Measurements from ENCODE around the gene USP40. TPM values are rescaled to one million over a fixed set of nuclear protein-coding genes. Genes with fewer than 3 reads are reported as not detected.
A peak's percentile ranks its signal among the peaks of the same experiment; 100 is the strongest.
"Not testable (repeated sequence)": the region's sequence is repeated elsewhere in the genome, so short reads cannot be mapped to it uniquely, and the experiment has no call there.

USP40 gene
- 62.0 and 70.1 TPM in 2 replicates for total RNA-seq (2014; rRNA removed; shearing (Covaris generic))

- DNase-seq (ENCODE audit: low spot score): peak; percentile 87
Measured at GRCh38 chr2:233566141-233566956, at the start of gene USP40. Gene USP40, minus strand, starts transcription at chr2:233566782. Its CDS starts 1,228 bp downstream, at chr2:233565554.

DNA sequence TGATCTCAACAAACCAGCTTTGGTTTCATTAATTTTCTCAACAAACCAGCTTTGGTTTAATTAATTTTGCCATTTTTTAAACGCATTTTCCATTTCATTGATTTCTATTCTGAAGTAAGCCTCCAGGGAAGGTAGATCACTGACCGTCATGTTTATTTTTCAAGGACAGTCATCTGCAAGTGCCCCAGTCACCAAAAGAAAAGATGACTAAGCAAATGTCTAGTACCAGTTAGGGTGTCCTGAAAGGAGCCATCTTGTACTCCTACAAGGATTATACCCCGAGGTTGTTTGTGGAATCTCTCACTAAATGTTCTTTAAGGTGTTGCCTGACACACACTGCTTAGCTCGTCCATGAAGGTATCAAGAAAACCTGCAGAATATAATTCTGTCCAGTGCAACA, 44.7 kb upstream of the USP40 start:
- no peak for DNase-seq (ENCODE audit: low spot score)

DNA sequence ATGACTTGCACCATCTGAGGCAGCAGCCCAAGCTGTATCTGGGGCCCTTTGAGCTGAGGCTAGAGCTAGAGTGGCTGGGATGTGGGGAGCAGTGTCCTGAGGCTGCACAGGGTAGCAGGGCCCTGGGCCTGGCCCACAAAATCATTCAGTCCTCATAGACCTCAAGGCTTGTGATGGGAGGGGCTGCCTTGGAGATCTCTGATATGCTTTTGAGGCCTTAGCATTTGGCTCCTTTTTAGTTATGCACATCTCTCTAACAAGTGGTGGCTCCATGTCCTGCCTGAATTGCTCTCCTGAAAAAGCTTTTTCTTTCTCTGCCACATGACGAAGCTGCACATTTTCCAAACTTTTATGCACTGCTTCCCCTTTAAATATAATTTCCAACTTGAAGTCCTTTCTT, 39.1 kb upstream of the USP40 start:
- no peak for DNase-seq (ENCODE audit: low spot score)

GRCh38 chr2:233604826-233605225, 38.2 kb upstream of the USP40 start:
- DNase-seq (ENCODE audit: low spot score): no peak

GRCh38 chr2:233603520-233603919, 36.9 kb upstream of the USP40 start:
- DNase-seq (ENCODE audit: low spot score): no peak

DNA sequence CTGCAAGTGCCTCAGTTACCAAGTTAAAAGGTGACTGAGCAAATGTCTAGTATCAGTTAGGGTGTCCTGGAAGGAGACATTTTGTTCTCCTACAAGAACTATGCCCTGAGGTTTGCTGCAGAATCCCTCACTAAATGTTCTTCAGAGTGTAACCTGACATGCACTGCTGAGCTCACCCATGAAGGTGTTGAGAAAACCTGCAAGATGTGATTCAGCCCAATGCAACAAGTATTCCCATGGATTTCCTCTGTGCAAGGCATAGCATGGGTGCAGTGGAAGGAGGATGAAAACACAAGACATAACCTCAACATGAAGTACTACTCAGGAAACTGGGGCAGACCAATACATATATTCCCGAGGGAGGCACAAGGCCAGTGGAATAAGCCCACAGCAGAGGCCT, 35.5 kb upstream of the USP40 start:
- DNase-seq (ENCODE audit: low spot score): no peak

GRCh38 chr2:233600386-233600785, 33.8 kb upstream of the USP40 start:
- peak; percentile 29 for DNase-seq (ENCODE audit: low spot score)

- no peak for DNase-seq (ENCODE audit: low spot score)
Measured at GRCh38 chr2:233598952-233599351, 32.4 kb upstream of the USP40 start.

DNA sequence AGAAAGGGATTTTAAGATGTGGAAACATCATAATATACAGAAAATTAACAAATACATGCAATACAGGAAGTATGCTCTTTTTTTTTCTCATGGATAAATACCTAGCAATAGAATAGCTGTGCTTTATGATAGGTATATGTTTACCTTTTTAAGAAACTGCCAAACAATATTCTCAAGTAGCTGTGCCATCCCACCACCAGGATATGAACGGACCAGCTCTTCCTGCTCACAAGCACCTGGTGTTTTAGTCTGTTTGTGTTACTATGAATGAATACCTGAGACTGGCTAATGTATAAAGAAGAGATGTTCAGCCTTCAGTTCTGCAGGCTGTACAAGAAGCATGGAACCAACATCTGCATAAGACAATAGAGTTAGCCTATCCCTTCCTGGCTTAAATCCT, 30.9 kb upstream of the USP40 start:
- DNase-seq (ENCODE audit: low spot score): no peak

GRCh38 chr2:233593201-233593600, 26.6 kb upstream of the USP40 start:
- DNase-seq (ENCODE audit: low spot score): no peak

DNA sequence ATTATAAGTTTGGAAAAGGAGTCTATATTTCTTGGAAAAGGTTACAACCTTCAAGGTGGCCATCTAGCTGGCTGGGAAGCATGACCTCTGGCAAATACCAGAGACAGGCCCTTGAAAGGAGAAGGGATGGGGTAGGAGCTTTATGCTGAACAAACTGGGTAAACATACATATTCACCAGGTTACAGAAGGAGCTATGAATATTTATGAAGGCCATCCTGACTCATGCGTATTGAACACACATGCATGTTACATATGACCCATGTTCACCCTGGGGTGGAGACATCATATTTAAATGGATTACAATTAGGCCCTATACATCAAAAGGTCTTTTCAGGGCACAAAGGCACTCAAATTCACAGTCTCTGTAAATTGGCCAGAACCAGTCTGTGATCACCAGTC, 26.1 kb upstream of the USP40 start:
- not testable (repeated sequence) for DNase-seq (ENCODE audit: low spot score)

DNA sequence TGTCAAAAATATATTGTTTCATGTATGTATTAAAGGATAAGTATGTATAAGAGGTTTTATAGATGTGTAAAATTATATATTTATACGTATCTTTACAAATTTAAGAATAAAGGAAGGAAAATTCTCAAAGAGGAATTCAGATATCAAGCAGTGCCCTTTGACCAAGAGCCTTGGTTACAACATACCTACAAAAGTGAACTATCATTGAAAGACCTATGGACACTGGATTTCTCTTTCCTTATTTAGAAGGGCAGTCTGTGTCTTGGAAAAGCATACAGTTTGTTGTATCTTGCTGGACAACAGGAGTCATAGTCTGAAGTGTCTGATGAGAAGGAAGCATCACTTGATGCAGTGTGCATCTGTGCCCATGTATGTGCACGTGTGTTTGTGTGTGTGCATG, 21.8 kb upstream of the USP40 start:
- no peak for DNase-seq (ENCODE audit: low spot score)

GRCh38 chr2:233584210-233584609, 17.6 kb upstream of the USP40 start:
- no peak for DNase-seq (ENCODE audit: low spot score)

DNA sequence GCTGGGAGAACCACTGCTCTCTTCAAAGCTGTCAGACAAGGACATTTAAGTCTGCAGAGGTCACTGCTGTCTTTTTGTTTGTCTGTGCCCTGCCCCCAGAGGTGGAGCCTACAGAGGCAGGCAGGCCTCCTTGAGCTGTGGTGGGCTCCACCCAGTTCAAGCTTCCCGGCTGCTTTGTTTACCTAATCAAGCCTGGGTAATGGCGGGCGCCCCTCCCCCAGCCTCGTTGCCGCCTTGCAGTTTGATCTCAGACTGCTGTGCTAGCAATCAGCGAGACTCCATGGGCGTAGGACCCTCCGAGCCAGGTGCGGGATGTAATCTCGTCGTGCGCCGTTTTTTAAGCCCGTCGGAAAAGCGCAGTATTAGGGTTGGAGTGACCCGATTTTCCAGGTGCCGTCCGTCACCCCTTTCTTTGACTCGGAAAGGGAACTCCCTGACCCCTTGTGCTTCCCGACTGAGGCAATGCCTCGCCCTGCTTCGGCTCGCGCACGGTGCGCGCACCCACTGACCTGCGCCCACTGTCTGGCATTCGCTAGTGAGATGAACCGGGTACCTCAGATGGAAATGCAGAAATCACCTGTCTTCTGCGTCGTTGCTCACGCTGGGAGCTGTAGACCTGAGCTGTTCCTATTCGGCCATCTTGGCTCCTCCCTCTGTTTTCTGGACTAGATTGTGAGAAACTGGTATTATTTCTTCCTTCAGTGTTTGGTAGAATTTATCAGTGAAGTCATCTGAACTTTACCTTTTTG, 16.8 kb upstream of the USP40 start:
- DNase-seq (ENCODE audit: low spot score): not testable (repeated sequence)

- not testable (repeated sequence) for DNase-seq (ENCODE audit: low spot score)
Measured at GRCh38 chr2:233577341-233577740, 10.8 kb upstream of the USP40 start.

- DNase-seq (ENCODE audit: low spot score): no peak
Measured at GRCh38 chr2:233572468-233572867, 5.9 kb upstream of the USP40 start.

- DNase-seq (ENCODE audit: low spot score): no peak
Measured at GRCh38 chr2:233571462-233571861, 4.9 kb upstream of the USP40 start.

DNA sequence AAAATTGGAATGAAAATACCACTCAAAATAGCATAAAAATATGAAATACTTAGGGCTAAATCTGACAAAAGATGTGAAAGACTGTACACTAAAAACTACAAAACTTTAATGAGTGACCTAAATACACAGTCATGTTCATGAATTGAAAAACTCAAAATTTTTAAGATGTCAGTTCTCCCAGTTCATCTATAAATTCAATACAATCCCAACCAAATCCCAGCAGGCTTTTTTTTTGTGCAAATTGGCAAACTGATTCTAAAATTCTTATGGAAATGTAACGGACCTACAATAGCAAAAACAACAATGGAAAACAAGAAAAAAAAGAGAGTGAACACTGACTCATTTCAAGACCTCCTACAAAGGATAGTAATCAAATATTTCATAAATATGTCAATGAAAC, 4.4 kb upstream of the USP40 start:
- no peak for DNase-seq (ENCODE audit: low spot score)

DNA sequence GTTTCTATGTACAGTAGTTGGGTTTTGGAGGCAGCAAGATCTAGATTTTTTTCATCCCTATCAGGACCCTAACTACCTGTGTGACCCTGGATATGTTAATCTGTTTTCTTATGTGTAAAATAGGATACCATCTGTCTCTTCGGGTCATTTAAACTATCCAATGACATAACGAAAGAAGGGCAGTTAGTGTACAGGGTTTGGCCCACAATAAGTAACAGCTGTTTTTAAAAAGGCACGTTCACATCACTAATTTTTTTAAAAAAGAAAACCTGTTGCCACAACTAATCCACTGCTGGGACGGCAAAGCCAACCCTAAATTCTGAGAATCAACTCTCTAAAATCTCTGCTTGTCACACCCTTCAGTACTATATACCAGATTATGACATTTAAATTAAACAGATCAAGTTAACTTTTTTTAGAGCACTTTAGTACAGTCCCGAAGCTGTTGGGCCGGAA, 869 bp downstream of the USP40 start:
- no peak for DNase-seq (ENCODE audit: low spot score)

DNA sequence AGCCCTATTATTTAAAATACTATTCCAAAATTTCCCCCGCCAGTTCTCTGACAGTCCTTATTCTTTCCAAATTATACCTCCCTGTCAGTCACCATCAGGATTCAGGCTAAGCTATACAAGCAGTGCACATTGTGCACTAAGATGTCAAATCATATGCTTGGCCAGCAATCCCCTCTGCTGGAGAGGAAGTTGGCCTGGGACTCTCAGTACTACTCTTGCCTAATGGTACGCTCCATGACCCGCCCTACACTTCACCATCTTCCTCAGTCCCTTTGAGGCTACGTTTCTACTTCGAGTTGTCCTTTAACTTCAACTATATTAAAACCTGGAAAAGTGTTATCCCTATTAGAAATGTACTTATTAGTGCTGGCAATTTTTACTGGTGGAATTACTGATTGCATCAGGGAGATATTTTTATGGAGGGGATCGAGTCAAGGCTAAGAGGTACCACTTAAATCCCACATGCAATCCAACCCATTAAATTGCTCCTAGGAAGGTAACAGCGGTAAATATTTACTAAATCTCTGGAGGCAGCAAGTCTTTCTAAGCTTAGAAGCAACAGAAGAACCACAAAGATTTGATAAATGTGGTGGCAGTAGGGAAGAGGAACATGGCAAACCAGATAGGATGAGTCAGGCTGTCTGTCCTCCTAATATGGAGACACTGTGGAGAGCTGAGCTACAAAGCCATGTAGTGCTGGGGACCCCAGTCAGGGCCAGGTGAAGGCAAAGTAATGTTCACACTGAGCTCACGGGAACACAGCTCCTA, 2.7 kb downstream of the USP40 start:
- DNase-seq (ENCODE audit: low spot score): no peak

DNA sequence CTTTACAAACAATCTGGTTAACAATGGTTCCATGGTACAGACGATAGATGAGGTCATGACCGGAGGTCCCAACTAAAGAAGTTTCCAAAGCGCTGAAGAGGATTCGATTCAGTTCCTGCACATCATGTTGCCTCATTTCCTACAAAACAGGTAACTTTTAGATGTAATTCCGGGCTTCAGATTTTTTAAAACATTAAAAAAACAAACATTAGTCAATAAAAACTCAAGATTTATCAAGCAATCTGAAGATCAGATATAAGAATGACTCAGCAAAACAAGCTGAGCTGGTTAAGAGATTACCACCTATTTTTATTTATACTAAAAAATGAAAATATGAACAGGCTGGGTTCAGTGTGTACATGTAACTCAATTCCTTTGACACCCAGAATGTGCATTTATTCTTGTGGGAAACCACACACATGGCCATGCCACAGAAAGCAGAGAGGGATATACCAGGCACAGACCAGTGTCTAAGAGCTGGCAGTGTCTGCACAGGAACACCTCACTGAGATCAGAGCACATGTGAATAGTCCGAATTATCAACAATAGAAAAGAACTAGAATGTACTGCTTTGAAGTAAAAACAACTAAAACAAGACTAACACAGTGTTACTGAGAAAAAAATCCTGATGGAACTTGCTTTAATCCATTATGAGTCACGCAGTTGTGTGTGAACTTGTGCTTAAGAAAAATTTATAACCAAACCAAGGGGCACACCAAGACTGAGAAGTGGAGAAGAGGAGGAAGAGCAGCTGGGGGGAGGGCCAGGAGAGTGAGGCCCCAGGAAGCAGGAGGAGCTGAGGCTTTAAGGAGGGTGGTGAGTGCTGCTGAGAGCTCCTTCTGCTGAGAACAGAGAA, 9.5 kb downstream of the USP40 start:
- peak; percentile 83 for DNase-seq (ENCODE audit: low spot score)
